GM12875 (cell line): ENCODE measurements around the gene NR3C1.

Experiments
- H3K4me3 ChIP-seq: one replicate; pipeline ENCODE4 v1.5.1; 2011; ENCODE audit warnings: low read depth, low read length, control low read depth
- CTCF ChIP-seq: IDR thresholded peaks from 2 replicates; pipeline ENCODE4 v1.5.1; 2011; ENCODE audit warnings: low read depth, mild to moderate bottlenecking, control low read depth, inconsistent platforms, low read length, moderate library complexity, borderline replicate concordance; ENCODE audit not compliant: insufficient read depth

NR3C1 gene

DNA sequence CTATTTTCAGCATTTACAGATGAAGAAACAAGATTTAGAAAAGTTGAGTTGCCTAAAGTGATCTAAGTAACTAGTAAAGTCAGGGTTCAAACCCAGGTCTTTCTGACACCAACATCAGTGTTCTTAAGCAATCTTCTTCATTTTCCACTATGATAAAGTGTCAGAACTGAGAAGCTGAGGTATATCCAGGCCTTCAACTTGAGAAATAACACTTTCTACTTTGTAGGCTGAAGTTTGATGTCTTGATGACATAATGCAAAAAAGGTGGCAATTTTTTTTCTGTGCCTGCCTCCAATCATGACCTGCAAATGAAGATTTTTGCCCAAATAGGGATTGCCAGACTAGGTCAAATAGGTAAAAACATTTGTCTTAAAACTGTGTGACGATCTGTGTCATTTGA is 81.3 kb downstream of the NR3C1 start:
- H3K4me3 ChIP-seq = no peak overlapping the region
- no peak for TF ChIP-seq CTCF

- no peak for TF ChIP-seq CTCF
- H3K4me3 ChIP-seq = no peak overlapping the region
These were observed 83.9 kb downstream of the NR3C1 start for GRCh38 chr5:143319437-143320227.

- no peak for TF ChIP-seq CTCF
These were observed 84.7 kb downstream of the NR3C1 start for GRCh38 chr5:143318833-143319232.

GRCh38 chr5:143318270-143318669 is 85.2 kb downstream of the NR3C1 start:
- no peak overlapping the region for H3K4me3 ChIP-seq
- TF ChIP-seq CTCF = no peak

More at GRCh38 chr5:143318833-143319232, 84.7 kb downstream of the NR3C1 start:
- no peak overlapping the region for H3K4me3 ChIP-seq

DNA sequence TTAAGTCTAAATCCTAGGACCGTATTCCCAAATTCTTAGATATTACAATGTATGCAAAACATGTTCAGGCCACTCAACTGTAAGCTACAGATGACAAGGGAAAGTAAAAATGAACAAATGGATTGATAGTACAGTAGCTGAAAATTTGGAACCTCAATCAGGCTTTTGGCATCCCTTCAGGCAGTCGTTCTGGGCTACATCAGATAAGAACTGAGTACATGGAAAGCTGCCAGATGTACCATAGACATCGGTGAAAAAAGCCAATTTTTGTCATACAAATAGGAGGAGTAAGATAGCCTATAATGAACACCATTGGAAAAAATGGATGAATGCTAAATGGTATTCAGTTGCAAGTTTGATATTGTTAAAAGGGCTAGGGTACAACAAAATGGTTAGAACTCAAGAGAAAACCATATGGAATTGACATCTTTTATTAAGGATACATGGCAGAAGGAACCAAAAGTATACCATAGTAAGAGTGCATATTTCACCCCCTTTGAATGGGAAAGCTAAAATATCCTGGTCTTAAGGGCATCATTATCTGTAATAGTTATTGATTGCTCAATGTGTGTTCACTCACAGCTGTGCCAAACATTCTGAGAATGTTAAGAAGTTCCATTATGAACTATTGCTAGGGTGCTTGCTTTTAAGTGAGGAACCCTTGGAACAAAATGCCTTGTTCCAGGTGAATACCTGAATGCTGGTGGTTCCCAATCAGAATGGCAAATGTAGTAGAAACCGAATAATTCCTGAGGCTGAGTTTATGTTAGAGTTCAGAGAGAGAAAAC is 86.4 kb downstream of the NR3C1 start:
- no peak for TF ChIP-seq CTCF
- no peak overlapping the region for H3K4me3 ChIP-seq

DNA sequence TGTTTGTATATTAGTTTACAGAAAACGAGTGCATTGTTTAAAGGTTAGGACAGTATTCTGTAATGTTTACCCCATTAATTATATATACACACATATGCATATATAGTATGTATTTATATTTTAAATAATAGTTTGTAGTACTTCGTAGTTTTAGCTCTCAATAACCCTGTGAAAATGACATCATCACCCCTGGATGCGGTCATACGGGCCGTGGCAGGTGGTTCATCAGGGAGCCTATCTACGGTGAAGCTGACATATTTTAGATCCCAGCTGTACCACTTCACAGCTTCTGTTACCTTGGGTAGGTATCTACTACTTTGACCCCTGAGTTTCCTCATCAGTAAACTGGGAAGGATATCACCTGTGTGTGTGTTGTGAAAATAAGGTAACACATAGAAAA is 87.1 kb downstream of the NR3C1 start:
- TF ChIP-seq CTCF = no peak
- H3K4me3 ChIP-seq = no peak overlapping the region
